ENCODE measurements around the gene LHX5. TPM values are rescaled to one million over a fixed set of nuclear protein-coding genes. Genes with fewer than 3 reads are reported as not detected.

LHX5 gene
- total RNA-seq, 4 donors from 2014 or later, result not detected

- Histone ChIP-seq H3K36me3 (no peaks in the 10 kb centered on the region), H3K4me1 (no peaks in the 10 kb centered on the region), H3K4me3 (no peak overlapping the region), H3K27ac (no peak overlapping the region), H3K9me3 (no peaks in the 10 kb centered on the region), H3K27me3 (peaks cover 0 to 13% of the 10 kb centered on the region in 2 donors)
- no peak for TF ChIP-seq CTCF (IDR thresholded peaks at IDR 0.05)
- no peak for TF ChIP-seq POLR2A (IDR thresholded peaks at IDR 0.05)
- DNase-seq, result no peak
- intact Hi-C loops (cut with DNase I; ENCODE audit: low total_unique reads), result no loop called here
These were observed 40.9 kb upstream of the LHX5 start for GRCh38 chr12:113512568-113512967.

DNA sequence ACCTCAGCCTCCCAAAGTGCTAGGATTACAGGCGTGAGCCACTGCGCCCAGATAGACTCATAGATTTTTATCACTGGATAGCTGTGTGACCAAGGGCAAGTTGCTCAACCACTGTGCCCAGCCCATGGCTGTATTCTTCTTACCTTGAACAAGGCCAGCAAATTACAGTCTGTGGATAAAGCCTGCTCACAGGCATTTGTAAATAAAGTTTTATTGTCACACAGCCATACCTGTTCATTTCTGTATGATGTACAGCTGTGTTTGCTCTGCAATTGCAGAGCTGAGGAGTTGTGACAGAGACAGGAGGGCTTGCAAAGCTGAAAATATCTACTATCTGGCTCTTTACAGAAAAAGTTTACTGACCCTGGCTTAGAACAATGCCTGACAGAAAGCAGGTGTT lies 35.2 kb upstream of the LHX5 start:
- H3K4me1 ChIP-seq, result no peaks in the 10 kb centered on the region
- no peaks in the 10 kb centered on the region for H3K36me3 ChIP-seq
- H3K9me3 ChIP-seq, result no peaks in the 10 kb centered on the region
- DNase-seq, result no peak
- H3K27me3 ChIP-seq, result no peaks in the 10 kb centered on the region
- H3K27ac ChIP-seq, result no peak overlapping the region
- intact Hi-C loops (cut with DNase I; ENCODE audit: low total_unique reads), result no loop called here
- TF ChIP-seq POLR2A (IDR thresholded peaks at IDR 0.05) (no peak), CTCF (IDR thresholded peaks at IDR 0.05) (no peak)
- H3K4me3 ChIP-seq, result no peak overlapping the region

DNA sequence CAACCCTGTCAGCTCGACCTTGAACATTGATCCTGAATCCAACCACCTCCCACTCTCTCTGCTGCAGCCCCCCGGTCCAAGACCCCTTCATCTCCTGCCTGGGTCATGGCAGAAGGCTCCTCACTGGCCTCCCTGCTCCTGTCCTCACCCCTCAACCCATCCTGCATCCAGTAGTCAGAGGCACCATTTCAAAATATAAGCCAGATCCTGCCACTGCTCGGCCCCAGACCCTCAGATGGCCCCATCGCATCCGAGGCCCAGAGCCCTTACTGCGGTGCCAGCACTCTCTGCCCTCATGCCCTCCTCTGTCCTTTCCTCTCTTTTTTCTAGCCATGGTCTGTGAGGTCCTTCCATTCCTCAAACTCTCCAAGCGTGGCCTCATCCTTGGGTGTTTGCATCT lies 34.3 kb upstream of the LHX5 start:
- no peaks in the 10 kb centered on the region for H3K36me3 ChIP-seq
- H3K4me3 ChIP-seq, result no peak overlapping the region
- TF ChIP-seq POLR2A (IDR thresholded peaks at IDR 0.05) (no peak), CTCF (IDR thresholded peaks at IDR 0.05) (no peak)
- no peaks in the 10 kb centered on the region for H3K27me3 ChIP-seq
- no peaks in the 10 kb centered on the region for H3K9me3 ChIP-seq
- no peak for DNase-seq
- H3K27ac ChIP-seq, result no peak overlapping the region
- H3K4me1 ChIP-seq, result no peaks in the 10 kb centered on the region
- intact Hi-C loops (cut with DNase I; ENCODE audit: low total_unique reads), result no loop called here

- no peak overlapping the region for H3K27ac ChIP-seq
- H3K4me3 ChIP-seq, result no peak overlapping the region
- no peak for TF ChIP-seq CTCF (IDR thresholded peaks at IDR 0.05)
- TF ChIP-seq POLR2A (IDR thresholded peaks at IDR 0.05), result no peak
- intact Hi-C loops (cut with DNase I; ENCODE audit: low total_unique reads), result no loop called here
- no peaks in the 10 kb centered on the region for H3K4me1 ChIP-seq
- DNase-seq, result no peak
- no peaks in the 10 kb centered on the region for H3K9me3 ChIP-seq
- no peaks in the 10 kb centered on the region for H3K36me3 ChIP-seq
- H3K27me3 ChIP-seq, result no peaks in the 10 kb centered on the region
These were observed 33.2 kb upstream of the LHX5 start for GRCh38 chr12:113504917-113505316.

DNA sequence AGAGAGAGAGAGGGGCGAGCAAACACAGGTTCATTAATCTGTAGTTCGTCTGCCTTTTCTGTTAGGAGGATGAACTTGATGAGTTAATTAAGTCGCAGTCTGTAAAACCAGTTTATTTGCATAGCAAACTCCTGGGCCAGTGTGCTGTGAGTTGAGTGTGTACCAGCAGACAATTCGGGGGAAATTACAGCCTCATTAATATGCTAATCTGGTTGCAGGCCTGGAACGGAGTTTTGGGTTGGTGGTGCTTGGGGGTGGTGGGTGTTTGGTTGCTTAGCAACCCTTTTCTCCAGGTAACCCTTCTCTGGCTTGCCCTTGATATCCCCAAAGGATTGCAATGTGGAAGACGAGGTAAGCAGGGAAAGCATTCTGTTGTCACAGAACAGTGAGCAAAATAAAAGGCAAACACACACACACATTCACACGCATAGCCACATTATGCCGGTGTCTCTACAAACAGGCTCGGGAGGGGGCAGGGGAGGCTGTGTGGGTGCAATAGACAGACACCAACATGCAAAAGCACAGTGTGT lies 29.2 kb upstream of the LHX5 start:
- Histone ChIP-seq H3K4me3 (no peak overlapping the region), H3K4me1 (no peaks in the 10 kb centered on the region), H3K27ac (no peak overlapping the region), H3K27me3 (peaks cover 0 to 3% of the 10 kb centered on the region in 2 donors), H3K9me3 (no peaks in the 10 kb centered on the region), H3K36me3 (no peaks in the 10 kb centered on the region)
- intact Hi-C loops (cut with DNase I; ENCODE audit: low total_unique reads), result no loop called here
- no peak for DNase-seq
- TF ChIP-seq CTCF (IDR thresholded peaks at IDR 0.05), result no peak
- no peak for TF ChIP-seq POLR2A (IDR thresholded peaks at IDR 0.05)

Data from uterus (tissue), 4 donors.